Suprapubic skin (tissue), 3 donors: Measurements from ENCODE around the gene PDZD8.

ENCODE experiments used
- POLR2A ChIP-seq, 2 donors: fragments of 450-650 bp; IDR thresholded peaks; one replicate each; pipeline ENCODE4 v1.6.1; 2017; ENCODE audit warnings: antibody characterized with exemption in 2 of 2, mild to moderate bottlenecking in 2 of 2, moderate library complexity in 2 of 2
- TF ChIP-seq, protein P1 (sequence below), 2 donors: fragments of 200-600 bp in 1 of 2; fragments of 450-650 bp in 1 of 2; sonication (generic) in 1 of 2; IDR thresholded peaks; one replicate each; pipeline ENCODE4 v1.5.1; 2016 to 2019; ENCODE audit warnings: antibody characterized with exemption in 2 of 2, mild to moderate bottlenecking in 1 of 2, moderate library complexity in 1 of 2

GRCh38 chr10:117256910-117257309, 118.3 kb downstream of the PDZD8 start:
- TF ChIP-seq, protein P1, sequence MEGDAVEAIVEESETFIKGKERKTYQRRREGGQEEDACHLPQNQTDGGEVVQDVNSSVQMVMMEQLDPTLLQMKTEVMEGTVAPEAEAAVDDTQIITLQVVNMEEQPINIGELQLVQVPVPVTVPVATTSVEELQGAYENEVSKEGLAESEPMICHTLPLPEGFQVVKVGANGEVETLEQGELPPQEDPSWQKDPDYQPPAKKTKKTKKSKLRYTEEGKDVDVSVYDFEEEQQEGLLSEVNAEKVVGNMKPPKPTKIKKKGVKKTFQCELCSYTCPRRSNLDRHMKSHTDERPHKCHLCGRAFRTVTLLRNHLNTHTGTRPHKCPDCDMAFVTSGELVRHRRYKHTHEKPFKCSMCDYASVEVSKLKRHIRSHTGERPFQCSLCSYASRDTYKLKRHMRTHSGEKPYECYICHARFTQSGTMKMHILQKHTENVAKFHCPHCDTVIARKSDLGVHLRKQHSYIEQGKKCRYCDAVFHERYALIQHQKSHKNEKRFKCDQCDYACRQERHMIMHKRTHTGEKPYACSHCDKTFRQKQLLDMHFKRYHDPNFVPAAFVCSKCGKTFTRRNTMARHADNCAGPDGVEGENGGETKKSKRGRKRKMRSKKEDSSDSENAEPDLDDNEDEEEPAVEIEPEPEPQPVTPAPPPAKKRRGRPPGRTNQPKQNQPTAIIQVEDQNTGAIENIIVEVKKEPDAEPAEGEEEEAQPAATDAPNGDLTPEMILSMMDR (IDR thresholded peaks at IDR 0.05) = no peak
- TF ChIP-seq POLR2A (IDR thresholded peaks at IDR 0.05) = no peak
